ENCODE measurements around the gene C7. TPM values are rescaled to one million over a fixed set of nuclear protein-coding genes. Genes with fewer than 3 reads are reported as not detected.
"Not testable (repeated sequence)": the region's sequence is repeated elsewhere in the genome, so short reads cannot be mapped to it uniquely, and the experiment has no call there.

The C7 gene
- total RNA-seq, 1 experiment from 2014 or later: not detected

DNA sequence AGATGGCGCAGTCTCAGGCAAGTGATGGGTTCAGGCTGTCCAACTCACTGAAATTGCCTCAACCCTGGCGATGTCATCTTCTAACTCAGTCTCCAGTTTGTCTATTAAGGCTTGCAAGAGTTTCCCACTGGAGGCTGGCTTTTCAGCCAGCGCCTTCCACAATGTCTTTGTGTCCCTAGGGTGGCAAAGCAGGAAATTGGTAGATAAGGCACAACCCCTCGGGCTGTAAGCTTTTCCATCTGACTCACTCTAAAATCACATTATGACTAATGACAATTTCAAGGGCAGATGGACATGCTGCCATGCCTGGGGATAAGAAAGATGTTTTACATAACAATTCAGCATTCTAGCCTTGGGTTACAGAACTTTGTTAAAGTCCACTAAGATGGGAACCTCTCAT lies 99.9 kb downstream of the C7 start:
- Mint-ChIP-seq H3K36me3 (ENCODE audit: insufficient read depth, unreplicated experiment) (no peaks in the 10 kb centered on the region), H3K9me3 (ENCODE audit: low read depth, unreplicated experiment) (no peaks in the 10 kb centered on the region), H3K4me3 (ENCODE audit: low read depth, unreplicated experiment) (no peak overlapping the region), H3K27me3 (ENCODE audit: unreplicated experiment) (peaks cover 13% of the 10 kb centered on the region), H3K27ac (ENCODE audit: unreplicated experiment) (no peak overlapping the region), H3K4me1 (ENCODE audit: low read depth, unreplicated experiment) (no peaks in the 10 kb centered on the region)
- TF ChIP-seq, protein P1, sequence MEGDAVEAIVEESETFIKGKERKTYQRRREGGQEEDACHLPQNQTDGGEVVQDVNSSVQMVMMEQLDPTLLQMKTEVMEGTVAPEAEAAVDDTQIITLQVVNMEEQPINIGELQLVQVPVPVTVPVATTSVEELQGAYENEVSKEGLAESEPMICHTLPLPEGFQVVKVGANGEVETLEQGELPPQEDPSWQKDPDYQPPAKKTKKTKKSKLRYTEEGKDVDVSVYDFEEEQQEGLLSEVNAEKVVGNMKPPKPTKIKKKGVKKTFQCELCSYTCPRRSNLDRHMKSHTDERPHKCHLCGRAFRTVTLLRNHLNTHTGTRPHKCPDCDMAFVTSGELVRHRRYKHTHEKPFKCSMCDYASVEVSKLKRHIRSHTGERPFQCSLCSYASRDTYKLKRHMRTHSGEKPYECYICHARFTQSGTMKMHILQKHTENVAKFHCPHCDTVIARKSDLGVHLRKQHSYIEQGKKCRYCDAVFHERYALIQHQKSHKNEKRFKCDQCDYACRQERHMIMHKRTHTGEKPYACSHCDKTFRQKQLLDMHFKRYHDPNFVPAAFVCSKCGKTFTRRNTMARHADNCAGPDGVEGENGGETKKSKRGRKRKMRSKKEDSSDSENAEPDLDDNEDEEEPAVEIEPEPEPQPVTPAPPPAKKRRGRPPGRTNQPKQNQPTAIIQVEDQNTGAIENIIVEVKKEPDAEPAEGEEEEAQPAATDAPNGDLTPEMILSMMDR (IDR thresholded peaks at IDR 0.05; ENCODE audit: unreplicated experiment): no peak
- intact Hi-C loops (cut with micrococcal nuclease; ENCODE audit: unreplicated experiment): no loop called here
- peak; percentile 18 for DNase-seq
- BruUV-seq (replicated peaks): no TSS peak
- CTCF ChIA-PET: no interaction called here

GRCh38 chr5:41010572-41010971 lies 101.3 kb downstream of the C7 start:
- BruUV-seq (replicated peaks): no TSS peak
- H3K4me3 Mint-ChIP-seq (ENCODE audit: low read depth, unreplicated experiment): no peak overlapping the region
- TF ChIP-seq, protein P1 (IDR thresholded peaks at IDR 0.05; ENCODE audit: unreplicated experiment): no peak
- H3K4me1 Mint-ChIP-seq (ENCODE audit: low read depth, unreplicated experiment): no peaks in the 10 kb centered on the region
- no peak overlapping the region for H3K27ac Mint-ChIP-seq (ENCODE audit: unreplicated experiment)
- no peak for DNase-seq
- H3K36me3 Mint-ChIP-seq (ENCODE audit: insufficient read depth, unreplicated experiment): no peaks in the 10 kb centered on the region
- intact Hi-C loops (cut with micrococcal nuclease; ENCODE audit: unreplicated experiment): no loop called here
- peaks cover 13% of the 10 kb centered on the region for H3K27me3 Mint-ChIP-seq (ENCODE audit: unreplicated experiment)
- no peaks in the 10 kb centered on the region for H3K9me3 Mint-ChIP-seq (ENCODE audit: low read depth, unreplicated experiment)
- CTCF ChIA-PET: no interaction called here

GRCh38 chr5:41012318-41012717 lies 103.0 kb downstream of the C7 start:
- H3K36me3 Mint-ChIP-seq (ENCODE audit: insufficient read depth, unreplicated experiment): no peaks in the 10 kb centered on the region
- no peaks in the 10 kb centered on the region for H3K9me3 Mint-ChIP-seq (ENCODE audit: low read depth, unreplicated experiment)
- CTCF ChIA-PET: no interaction called here
- BruUV-seq (replicated peaks): no TSS peak
- DNase-seq: no peak
- peaks cover 13% of the 10 kb centered on the region for H3K27me3 Mint-ChIP-seq (ENCODE audit: unreplicated experiment)
- H3K4me1 Mint-ChIP-seq (ENCODE audit: low read depth, unreplicated experiment): no peaks in the 10 kb centered on the region
- H3K27ac Mint-ChIP-seq (ENCODE audit: unreplicated experiment): no peak overlapping the region
- no peak overlapping the region for H3K4me3 Mint-ChIP-seq (ENCODE audit: low read depth, unreplicated experiment)
- TF ChIP-seq, protein P1 (IDR thresholded peaks at IDR 0.05; ENCODE audit: unreplicated experiment): no peak
- intact Hi-C loops (cut with micrococcal nuclease; ENCODE audit: unreplicated experiment): no loop called here

GRCh38 chr5:41022600-41022999 lies 113.3 kb downstream of the C7 start:
- H3K4me3 Mint-ChIP-seq (ENCODE audit: low read depth, unreplicated experiment); H3K27ac Mint-ChIP-seq (ENCODE audit: unreplicated experiment); DNase-seq; H3K4me1 Mint-ChIP-seq (ENCODE audit: low read depth, unreplicated experiment); BruUV-seq (replicated peaks); H3K27me3 Mint-ChIP-seq (ENCODE audit: unreplicated experiment); H3K9me3 Mint-ChIP-seq (ENCODE audit: low read depth, unreplicated experiment); CTCF ChIA-PET; intact Hi-C loops (cut with micrococcal nuclease; ENCODE audit: unreplicated experiment); H3K36me3 Mint-ChIP-seq (ENCODE audit: insufficient read depth, unreplicated experiment): not testable (repeated sequence)

Other genes with a start within 250 kb of the C7 start
- 28.5 and 28.7 TPM in 2 replicates for gene PTGER4, start 229.6 kb upstream of the C7 start, total RNA-seq (2022)
- gene TTC33, start 153.5 kb upstream of the C7 start, total RNA-seq (2022): 11.3 and 14.0 TPM in 2 replicates
- gene PRKAA1, start 111.1 kb upstream of the C7 start, total RNA-seq (2022): 117 and 118 TPM in 2 replicates
- 984 and 1,038 TPM in 2 replicates for gene RPL37, start 74.3 kb upstream of the C7 start, total RNA-seq (2022)
- 5.9 and 8.2 TPM in 2 replicates for gene CARD6, start 68.1 kb upstream of the C7 start, total RNA-seq (2022)
- not detected in 2 replicates for gene MROH2B, start 161.8 kb downstream of the C7 start, total RNA-seq (2022)